Parathyroid adenoma (tissue), 2 donors: ENCODE measurements around the gene COA8.
"Not testable (repeated sequence)": the region's sequence is repeated elsewhere in the genome, so short reads cannot be mapped to it uniquely, and the experiment has no call there.

Experiments
- H2AFZ ChIP-seq: fragments of 300-600 bp; sonication (generic); one replicate; pipeline ENCODE4 v1.7.0; 2017; ENCODE audit warnings: antibody characterized with exemption, mild to moderate bottlenecking
- H3K27ac ChIP-seq: fragments of 300-600 bp; sonication (generic); one replicate; pipeline ENCODE4 v1.7.0; 2017
- H3K27me3 ChIP-seq: fragments of 300-600 bp; sonication (generic); one replicate; pipeline ENCODE4 v1.7.0; 2017; ENCODE audit warnings: low read length; ENCODE audit not compliant: control insufficient read depth, insufficient read depth
- H3K36me3 ChIP-seq: fragments of 300-600 bp; sonication (generic); one replicate; pipeline ENCODE4 v1.7.0; 2017; ENCODE audit warnings: low read length; ENCODE audit not compliant: control insufficient read depth, insufficient read depth
- H3K4me1 ChIP-seq: fragments of 300-600 bp; sonication (generic); one replicate; pipeline ENCODE4 v1.7.0; 2017; ENCODE audit warnings: control low read depth
- H3K4me2 ChIP-seq: fragments of 300-600 bp; sonication (generic); one replicate; pipeline ENCODE4 v1.7.0; 2017; ENCODE audit warnings: low read length
- H3K4me3 ChIP-seq: fragments of 300-600 bp; sonication (generic); one replicate; pipeline ENCODE4 v1.7.0; 2017; ENCODE audit warnings: low read depth, low read length
- H3K79me2 ChIP-seq: fragments of 300-600 bp; sonication (generic); one replicate; pipeline ENCODE4 v1.7.0; 2017; ENCODE audit warnings: control low read depth
- H3K9ac ChIP-seq: fragments of 300-600 bp; sonication (generic); one replicate; pipeline ENCODE4 v1.7.0; 2017; ENCODE audit warnings: mild to moderate bottlenecking
- H3K9me3 ChIP-seq: fragments of 300-600 bp; sonication (generic); one replicate; pipeline ENCODE4 v1.7.0; 2017; ENCODE audit warnings: low read length; ENCODE audit not compliant: control insufficient read depth
- TF ChIP-seq, protein P1 (sequence below): fragments of 300-600 bp; sonication (generic); IDR thresholded peaks from one replicate; pipeline ENCODE4 v1.7.0; 2017; ENCODE audit warnings: antibody characterized with exemption, mild to moderate bottlenecking
- donor health status: primary hyperparathyroidism.

COA8 gene

DNA sequence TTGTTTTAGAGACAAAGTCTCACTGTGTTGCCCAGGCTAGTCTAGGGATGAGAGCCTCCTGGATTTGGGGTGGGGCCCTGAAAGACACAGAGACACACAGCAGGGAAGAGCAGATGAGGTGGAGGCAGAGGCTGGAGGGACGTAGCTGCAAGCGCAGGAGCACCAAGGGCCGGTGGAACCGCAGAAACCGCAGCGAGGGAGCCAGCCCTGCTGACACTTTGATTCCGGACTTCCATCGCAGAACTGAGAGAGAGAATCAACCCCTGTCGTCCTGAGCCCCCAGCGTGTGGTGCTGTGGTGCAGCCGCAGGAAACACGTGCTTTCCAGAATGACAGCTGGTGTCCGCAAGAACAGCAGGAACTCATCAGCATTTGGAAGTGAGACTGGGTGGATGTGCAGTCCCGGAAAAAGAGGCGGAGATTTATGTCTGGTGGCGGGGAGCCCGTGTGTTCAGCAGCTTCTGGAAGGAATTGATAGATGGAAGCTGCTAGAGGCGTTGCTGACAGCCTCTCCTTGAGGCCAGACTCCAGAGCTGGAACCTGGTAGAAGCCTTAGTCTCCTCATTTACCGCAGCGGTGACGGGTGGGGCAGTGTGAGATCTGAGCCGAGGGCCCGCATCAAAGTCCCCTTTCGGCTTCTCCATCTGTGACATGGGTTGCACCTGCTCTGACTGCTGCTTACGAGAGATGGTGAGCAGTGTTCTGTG is 44.4 kb downstream of the COA8 start:
- Histone ChIP-seq H3K36me3 (no peaks in the 10 kb centered on the region), H3K9ac (no peak overlapping the region), H3K4me3 (no peak overlapping the region), H3K79me2 (no peaks in the 10 kb centered on the region), H3K9me3 (no peaks in the 10 kb centered on the region), H3K27me3 (no peaks in the 10 kb centered on the region), H3K27ac (no peak overlapping the region), H2AFZ (peak overlapping the region; percentile 73), H3K4me1 (peaks cover 10% of the 10 kb centered on the region), H3K4me2 (peak overlapping the region; percentile 41)
- TF ChIP-seq, protein P1, sequence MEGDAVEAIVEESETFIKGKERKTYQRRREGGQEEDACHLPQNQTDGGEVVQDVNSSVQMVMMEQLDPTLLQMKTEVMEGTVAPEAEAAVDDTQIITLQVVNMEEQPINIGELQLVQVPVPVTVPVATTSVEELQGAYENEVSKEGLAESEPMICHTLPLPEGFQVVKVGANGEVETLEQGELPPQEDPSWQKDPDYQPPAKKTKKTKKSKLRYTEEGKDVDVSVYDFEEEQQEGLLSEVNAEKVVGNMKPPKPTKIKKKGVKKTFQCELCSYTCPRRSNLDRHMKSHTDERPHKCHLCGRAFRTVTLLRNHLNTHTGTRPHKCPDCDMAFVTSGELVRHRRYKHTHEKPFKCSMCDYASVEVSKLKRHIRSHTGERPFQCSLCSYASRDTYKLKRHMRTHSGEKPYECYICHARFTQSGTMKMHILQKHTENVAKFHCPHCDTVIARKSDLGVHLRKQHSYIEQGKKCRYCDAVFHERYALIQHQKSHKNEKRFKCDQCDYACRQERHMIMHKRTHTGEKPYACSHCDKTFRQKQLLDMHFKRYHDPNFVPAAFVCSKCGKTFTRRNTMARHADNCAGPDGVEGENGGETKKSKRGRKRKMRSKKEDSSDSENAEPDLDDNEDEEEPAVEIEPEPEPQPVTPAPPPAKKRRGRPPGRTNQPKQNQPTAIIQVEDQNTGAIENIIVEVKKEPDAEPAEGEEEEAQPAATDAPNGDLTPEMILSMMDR, result peak; percentile 45

DNA sequence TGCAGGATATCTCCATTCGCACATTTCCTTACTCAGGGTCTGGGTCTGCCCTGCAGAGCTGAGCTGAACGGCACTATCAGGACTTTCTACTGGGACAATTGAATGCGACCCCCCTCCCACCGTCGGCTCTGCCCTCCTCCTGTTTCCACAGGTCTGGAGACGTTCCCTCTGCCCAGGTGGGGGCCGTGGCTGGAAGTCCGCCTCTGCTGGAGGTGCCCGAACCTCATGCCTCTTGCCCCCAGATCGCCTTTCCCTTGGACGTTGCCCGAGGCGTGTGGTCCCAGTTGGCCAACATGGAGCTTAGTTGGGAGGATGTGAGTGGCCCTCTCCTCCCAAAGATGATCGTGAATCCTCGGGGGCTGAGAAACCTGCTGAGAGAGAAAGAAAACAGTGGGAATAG is 45.1 kb downstream of the COA8 start:
- Histone ChIP-seq H3K4me1 (peaks cover 10% of the 10 kb centered on the region), H3K36me3 (no peaks in the 10 kb centered on the region), H3K4me2 (no peak overlapping the region), H2AFZ (no peak overlapping the region), H3K79me2 (no peaks in the 10 kb centered on the region), H3K9ac (no peak overlapping the region), H3K4me3 (no peak overlapping the region), H3K9me3 (no peaks in the 10 kb centered on the region), H3K27me3 (no peaks in the 10 kb centered on the region), H3K27ac (no peak overlapping the region)
- TF ChIP-seq, protein P1, result no peak

DNA sequence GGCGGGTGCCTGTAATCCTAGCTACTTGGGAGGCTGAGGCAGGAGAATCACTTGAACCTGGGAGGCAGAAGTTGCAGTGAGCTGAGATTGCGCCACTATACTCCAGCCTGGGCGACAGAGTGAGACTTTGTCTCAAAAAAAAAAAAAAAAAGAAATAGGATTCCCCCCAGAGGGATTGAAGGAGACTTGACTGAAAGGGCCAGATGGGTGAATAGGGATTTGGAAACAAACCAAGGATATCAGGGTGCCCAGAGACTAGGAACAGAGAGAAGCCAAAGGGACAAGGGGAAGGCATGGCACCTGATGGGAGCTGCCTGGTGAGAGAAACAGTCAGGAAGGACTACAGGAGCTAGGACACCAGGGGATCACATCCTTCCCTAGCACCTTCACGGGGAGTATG is 46.3 kb downstream of the COA8 start:
- H3K27ac ChIP-seq, H3K4me2 ChIP-seq, H3K36me3 ChIP-seq, H2AFZ ChIP-seq, H3K27me3 ChIP-seq, H3K4me1 ChIP-seq, H3K4me3 ChIP-seq, H3K9ac ChIP-seq, H3K79me2 ChIP-seq, H3K9me3 ChIP-seq: not testable (repeated sequence)

DNA sequence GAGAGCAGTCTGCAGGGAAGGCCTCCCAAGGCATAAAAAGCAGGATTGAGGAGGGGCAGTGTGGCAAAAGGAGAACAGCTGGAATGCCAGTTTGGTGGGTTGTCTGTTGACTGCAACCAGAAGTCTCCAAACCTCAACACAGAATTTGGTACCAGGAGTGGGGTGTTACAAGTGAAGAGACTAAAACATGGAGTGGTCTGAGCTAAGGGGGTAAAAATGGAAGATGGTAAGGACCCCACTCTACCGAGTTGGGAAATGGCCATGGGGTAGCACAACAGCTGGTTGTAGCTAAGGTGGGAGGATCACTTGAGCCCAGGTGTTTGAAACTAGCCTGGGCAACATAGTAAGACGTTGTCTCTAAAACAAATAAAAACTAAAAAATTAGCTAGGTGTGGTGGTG is 48.5 kb downstream of the COA8 start:
- no peak overlapping the region for H3K9ac ChIP-seq
- H3K79me2 ChIP-seq, result no peaks in the 10 kb centered on the region
- H3K4me3 ChIP-seq, result no peak overlapping the region
- no peak overlapping the region for H3K27ac ChIP-seq
- no peaks in the 10 kb centered on the region for H3K36me3 ChIP-seq
- H3K4me1 ChIP-seq, result peaks cover 10% of the 10 kb centered on the region
- no peak overlapping the region for H2AFZ ChIP-seq
- H3K27me3 ChIP-seq, result no peaks in the 10 kb centered on the region
- TF ChIP-seq, protein P1, result no peak
- no peaks in the 10 kb centered on the region for H3K9me3 ChIP-seq
- H3K4me2 ChIP-seq, result no peak overlapping the region

DNA sequence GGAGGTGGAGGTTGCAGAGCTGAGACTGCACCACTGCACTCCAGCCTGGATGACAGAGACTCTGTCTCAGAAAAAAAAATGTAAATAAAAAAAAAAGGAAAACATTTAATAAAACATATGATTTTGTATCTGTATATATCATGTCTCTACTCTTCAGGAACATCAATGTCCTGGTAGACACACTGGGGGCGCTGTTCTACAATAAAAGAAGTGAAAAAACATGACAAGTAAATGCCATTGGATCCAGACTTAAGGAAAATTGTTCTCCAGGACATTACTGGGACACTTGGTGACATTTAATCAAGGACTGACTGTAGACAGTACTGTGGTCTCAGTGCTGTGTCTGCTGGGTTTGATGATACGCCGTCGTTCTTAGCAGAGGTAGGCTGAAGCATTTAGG is 50.8 kb downstream of the COA8 start:
- Histone ChIP-seq H3K4me3 (no peak overlapping the region), H3K27ac (no peak overlapping the region), H3K79me2 (no peaks in the 10 kb centered on the region), H3K27me3 (no peaks in the 10 kb centered on the region), H3K4me2 (no peak overlapping the region), H2AFZ (no peak overlapping the region), H3K4me1 (no peaks in the 10 kb centered on the region), H3K36me3 (no peaks in the 10 kb centered on the region), H3K9ac (no peak overlapping the region), H3K9me3 (no peaks in the 10 kb centered on the region)
- TF ChIP-seq, protein P1, result peak; percentile 15
